Measurements from ENCODE around the gene ADCY10. TPM values are rescaled to one million over a fixed set of nuclear protein-coding genes. Genes with fewer than 3 reads are reported as not detected.
"Not testable (repeated sequence)": the region's sequence is repeated elsewhere in the genome, so short reads cannot be mapped to it uniquely, and the experiment has no call there.

The ADCY10 gene
- total RNA-seq, 3 donors from 2014 or later (not counting 1 experiment from before 2014, with no cell fraction given) = 0.42 to 1.00 TPM; not detected in 1

DNA sequence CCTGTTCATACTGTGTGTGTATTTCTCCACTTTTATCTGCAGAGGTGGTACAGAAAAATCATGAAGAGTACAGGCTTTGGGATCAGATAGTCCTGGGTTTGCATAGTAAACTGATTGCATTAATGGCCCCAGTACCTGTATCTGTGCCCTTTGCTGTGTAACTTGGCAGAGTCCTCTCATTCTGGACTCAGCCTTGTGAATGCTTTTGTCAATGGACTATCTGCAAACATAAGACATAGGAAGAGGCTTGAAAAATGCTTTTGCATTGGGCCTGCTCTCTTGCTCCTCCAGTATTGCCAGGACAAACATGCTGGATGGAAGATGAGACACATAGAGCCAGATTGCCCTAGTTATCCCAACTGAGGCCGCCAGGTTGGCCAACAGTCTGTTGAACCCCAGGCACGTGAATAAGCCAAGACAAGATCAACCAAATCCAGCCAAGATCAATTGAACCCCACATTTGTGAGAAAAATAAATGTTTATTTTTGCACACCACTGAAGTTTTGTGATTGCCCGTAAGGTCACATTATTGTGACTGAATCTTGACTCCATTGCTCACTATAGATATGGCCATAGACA is 37.2 kb downstream of the ADCY10 start:
- H3K4me1 Mint-ChIP-seq = no peaks in the 10 kb centered on the region
- H3K9me3 ChIP-seq (ENCODE audit: control insufficient read depth, insufficient read depth, low read length) = no peaks in the 10 kb centered on the region
- H3K4me3 ChIP-seq (ENCODE audit: low read length) = no peak overlapping the region
- ATAC-seq (no peak), DNase-seq (no peak)
- intact Hi-C loops (cut with micrococcal nuclease) = no loop called here
- no peaks in the 10 kb centered on the region for H3K36me3 Mint-ChIP-seq
- no peaks in the 10 kb centered on the region for H3K27me3 Mint-ChIP-seq (ENCODE audit: low read depth in 2 of 2)
- no peak overlapping the region for H3K27ac Mint-ChIP-seq
- H3K27me3 ChIP-seq (ENCODE audit: control insufficient read depth, insufficient read depth, low read length) = no peaks in the 10 kb centered on the region
- TF ChIP-seq, protein P1, sequence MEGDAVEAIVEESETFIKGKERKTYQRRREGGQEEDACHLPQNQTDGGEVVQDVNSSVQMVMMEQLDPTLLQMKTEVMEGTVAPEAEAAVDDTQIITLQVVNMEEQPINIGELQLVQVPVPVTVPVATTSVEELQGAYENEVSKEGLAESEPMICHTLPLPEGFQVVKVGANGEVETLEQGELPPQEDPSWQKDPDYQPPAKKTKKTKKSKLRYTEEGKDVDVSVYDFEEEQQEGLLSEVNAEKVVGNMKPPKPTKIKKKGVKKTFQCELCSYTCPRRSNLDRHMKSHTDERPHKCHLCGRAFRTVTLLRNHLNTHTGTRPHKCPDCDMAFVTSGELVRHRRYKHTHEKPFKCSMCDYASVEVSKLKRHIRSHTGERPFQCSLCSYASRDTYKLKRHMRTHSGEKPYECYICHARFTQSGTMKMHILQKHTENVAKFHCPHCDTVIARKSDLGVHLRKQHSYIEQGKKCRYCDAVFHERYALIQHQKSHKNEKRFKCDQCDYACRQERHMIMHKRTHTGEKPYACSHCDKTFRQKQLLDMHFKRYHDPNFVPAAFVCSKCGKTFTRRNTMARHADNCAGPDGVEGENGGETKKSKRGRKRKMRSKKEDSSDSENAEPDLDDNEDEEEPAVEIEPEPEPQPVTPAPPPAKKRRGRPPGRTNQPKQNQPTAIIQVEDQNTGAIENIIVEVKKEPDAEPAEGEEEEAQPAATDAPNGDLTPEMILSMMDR (IDR thresholded peaks at IDR 0.05) = no peak
- H3K27ac ChIP-seq (ENCODE audit: low read length) = no peak overlapping the region
- H3K4me3 Mint-ChIP-seq = no peak overlapping the region
- WGBS (ENCODE audit: insufficient coverage) = 100% methylated on average over 3 of the region's 3 CpGs
- no peaks in the 10 kb centered on the region for H3K36me3 ChIP-seq (ENCODE audit: control insufficient read depth, insufficient read depth, low read length)
- H3K4me1 ChIP-seq (ENCODE audit: control insufficient read depth, insufficient read depth, low read length) = no peaks in the 10 kb centered on the region
- no peaks in the 10 kb centered on the region for H3K9me3 Mint-ChIP-seq

DNA sequence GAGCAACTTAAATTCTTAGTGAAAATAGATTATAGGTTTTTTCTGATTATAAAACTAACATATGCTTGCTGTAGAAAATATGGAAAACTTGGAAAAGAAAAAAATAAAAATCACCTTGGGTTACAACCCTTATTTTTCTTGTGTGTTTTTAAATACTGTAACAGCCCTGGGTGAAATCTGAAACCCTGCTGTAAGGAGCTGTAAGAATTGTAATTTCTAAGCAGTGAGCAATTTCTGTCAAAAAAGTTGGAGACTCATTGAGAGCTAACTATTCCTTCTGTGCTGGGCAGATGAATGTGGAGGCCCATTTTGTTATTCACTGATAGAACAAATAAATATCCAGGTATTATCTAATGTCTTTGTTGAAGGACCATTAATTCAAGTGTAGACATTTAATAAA is 42.6 kb downstream of the ADCY10 start:
- no peaks in the 10 kb centered on the region for H3K27me3 ChIP-seq (ENCODE audit: control insufficient read depth, insufficient read depth, low read length)
- intact Hi-C loops (cut with micrococcal nuclease) = no loop called here
- H3K9me3 ChIP-seq (ENCODE audit: control insufficient read depth, insufficient read depth, low read length) = no peaks in the 10 kb centered on the region
- DNase-seq = no peak
- no peak for ATAC-seq
- no peaks in the 10 kb centered on the region for H3K36me3 ChIP-seq (ENCODE audit: control insufficient read depth, insufficient read depth, low read length)
- TF ChIP-seq, protein P1 (IDR thresholded peaks at IDR 0.05) = no peak
- no peaks in the 10 kb centered on the region for H3K4me1 ChIP-seq (ENCODE audit: control insufficient read depth, insufficient read depth, low read length)
- Mint-ChIP-seq H3K4me1 (no peaks in the 10 kb centered on the region), H3K4me3 (no peak overlapping the region), H3K27me3 (ENCODE audit: low read depth in 2 of 2) (no peaks in the 10 kb centered on the region), H3K36me3 (no peaks in the 10 kb centered on the region), H3K27ac (no peak overlapping the region), H3K9me3 (no peaks in the 10 kb centered on the region)
- H3K4me3 ChIP-seq (ENCODE audit: low read length) = no peak overlapping the region
- H3K27ac ChIP-seq (ENCODE audit: low read length) = no peak overlapping the region

DNA sequence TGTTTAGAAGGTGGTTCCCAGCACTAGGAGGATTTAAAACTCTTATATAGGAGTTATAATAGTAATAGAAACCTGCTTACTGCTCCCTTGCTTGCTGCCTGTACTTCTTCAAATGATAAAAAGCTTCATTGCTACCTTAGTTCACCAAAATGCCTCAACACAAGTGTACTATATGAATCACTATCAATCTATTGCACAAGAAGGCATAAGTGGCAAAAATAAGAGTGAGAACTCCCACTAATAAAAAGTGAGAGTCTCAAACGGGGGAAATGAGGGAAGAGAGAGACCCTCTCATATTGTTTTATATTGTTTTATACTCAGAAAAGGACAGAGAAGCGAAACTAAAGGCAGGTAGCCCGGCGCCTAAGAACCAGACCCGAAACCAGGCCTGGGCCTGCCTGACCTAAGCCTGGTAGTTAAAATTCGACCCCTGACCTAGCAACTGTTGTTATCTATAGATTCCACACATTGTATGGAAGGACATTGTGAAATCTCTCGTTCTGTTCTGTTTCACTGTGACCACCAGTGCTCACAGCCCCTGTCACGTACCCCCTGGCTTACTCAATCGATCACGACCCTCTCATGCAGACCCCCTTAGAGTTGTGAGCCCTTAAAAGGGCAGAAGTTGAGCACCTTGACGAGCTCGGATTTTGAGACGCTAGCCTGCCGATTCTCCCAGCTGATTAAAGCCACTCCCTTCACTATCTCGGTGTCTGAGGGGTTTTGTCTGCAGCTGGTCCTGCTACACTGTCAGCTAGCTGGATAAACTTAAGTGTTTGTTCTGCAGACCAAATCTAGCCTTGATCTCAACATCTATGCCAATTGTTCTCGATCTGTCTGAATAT is 44.6 kb downstream of the ADCY10 start:
- H3K36me3 Mint-ChIP-seq; H3K4me3 Mint-ChIP-seq; H3K27ac ChIP-seq (ENCODE audit: low read length); H3K27ac Mint-ChIP-seq; intact Hi-C loops (cut with micrococcal nuclease); H3K4me1 ChIP-seq (ENCODE audit: control insufficient read depth, insufficient read depth, low read length); H3K36me3 ChIP-seq (ENCODE audit: control insufficient read depth, insufficient read depth, low read length); H3K27me3 ChIP-seq (ENCODE audit: control insufficient read depth, insufficient read depth, low read length); H3K4me1 Mint-ChIP-seq; H3K4me3 ChIP-seq (ENCODE audit: low read length); DNase-seq; H3K9me3 Mint-ChIP-seq; ATAC-seq; H3K27me3 Mint-ChIP-seq (ENCODE audit: low read depth in 2 of 2); H3K9me3 ChIP-seq (ENCODE audit: control insufficient read depth, insufficient read depth, low read length): not testable (repeated sequence)
- 85% methylated on average over 15 of the region's 16 CpGs for WGBS (ENCODE audit: insufficient coverage)

DNA sequence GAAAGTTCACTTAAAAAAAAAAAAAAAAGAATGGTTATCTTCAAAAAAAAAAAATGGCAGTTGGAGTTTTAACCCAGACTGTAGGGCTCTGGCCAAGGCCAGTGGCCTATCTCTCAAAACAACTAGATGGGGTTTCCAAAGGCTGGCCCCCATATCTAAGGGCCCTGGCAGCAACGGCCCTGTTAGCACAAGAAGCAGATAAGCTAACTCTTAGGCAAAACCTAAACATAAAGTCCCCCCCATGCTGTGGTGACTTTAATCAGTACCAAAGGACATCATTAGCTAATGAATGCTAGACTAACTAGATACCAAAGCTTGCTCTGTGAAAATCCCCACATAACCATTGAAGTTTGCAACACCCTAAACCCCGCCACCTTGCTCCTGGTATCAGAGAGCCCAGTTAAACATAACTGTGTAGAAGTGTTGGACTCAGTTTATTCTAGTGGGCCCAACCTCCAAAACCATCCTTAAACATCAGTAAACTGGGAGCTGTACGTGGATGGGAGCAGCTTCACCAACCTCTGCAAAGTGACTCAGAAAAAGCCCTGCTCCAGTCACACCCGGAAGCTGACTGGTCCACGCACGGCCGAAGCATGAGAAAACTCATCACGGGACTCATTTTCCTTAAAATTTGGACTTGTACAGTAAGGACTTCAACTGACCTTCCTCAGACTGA is 47.1 kb downstream of the ADCY10 start:
- H3K36me3 ChIP-seq (ENCODE audit: control insufficient read depth, insufficient read depth, low read length); H3K36me3 Mint-ChIP-seq; H3K9me3 Mint-ChIP-seq; H3K4me1 Mint-ChIP-seq; H3K27me3 Mint-ChIP-seq (ENCODE audit: low read depth in 2 of 2); DNase-seq; intact Hi-C loops (cut with micrococcal nuclease); H3K27ac ChIP-seq (ENCODE audit: low read length); H3K9me3 ChIP-seq (ENCODE audit: control insufficient read depth, insufficient read depth, low read length); H3K4me3 ChIP-seq (ENCODE audit: low read length); ATAC-seq; H3K27me3 ChIP-seq (ENCODE audit: control insufficient read depth, insufficient read depth, low read length); H3K4me1 ChIP-seq (ENCODE audit: control insufficient read depth, insufficient read depth, low read length); H3K4me3 Mint-ChIP-seq; H3K27ac Mint-ChIP-seq: not testable (repeated sequence)
- WGBS (ENCODE audit: insufficient coverage) = 87% methylated on average over 3 of the region's 8 CpGs

DNA sequence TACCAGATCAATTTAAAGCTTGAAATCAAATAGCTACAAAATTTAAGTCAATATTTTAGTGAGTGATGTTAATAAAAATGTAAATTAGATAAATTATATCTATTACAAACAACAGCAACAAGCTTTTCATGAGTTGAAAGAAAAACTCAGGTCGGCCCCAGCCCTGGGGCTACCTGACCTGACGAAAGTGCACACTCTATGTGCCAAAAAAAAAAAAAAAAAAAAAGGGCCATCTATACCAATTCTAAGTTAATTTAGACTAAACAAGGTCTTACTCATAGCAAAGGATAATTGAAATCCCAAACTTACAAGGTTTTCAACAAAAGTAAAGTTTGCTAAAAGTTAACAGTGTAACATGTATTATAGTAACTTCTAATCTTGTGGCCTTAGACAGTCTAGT is 47.6 kb downstream of the ADCY10 start:
- H3K27ac ChIP-seq (ENCODE audit: low read length); H3K27me3 Mint-ChIP-seq (ENCODE audit: low read depth in 2 of 2); H3K9me3 ChIP-seq (ENCODE audit: control insufficient read depth, insufficient read depth, low read length); H3K4me3 ChIP-seq (ENCODE audit: low read length); intact Hi-C loops (cut with micrococcal nuclease); H3K27me3 ChIP-seq (ENCODE audit: control insufficient read depth, insufficient read depth, low read length); ATAC-seq; H3K9me3 Mint-ChIP-seq; H3K4me3 Mint-ChIP-seq; H3K4me1 Mint-ChIP-seq; DNase-seq; H3K36me3 Mint-ChIP-seq; H3K4me1 ChIP-seq (ENCODE audit: control insufficient read depth, insufficient read depth, low read length); H3K36me3 ChIP-seq (ENCODE audit: control insufficient read depth, insufficient read depth, low read length); H3K27ac Mint-ChIP-seq: not testable (repeated sequence)
- WGBS (ENCODE audit: insufficient coverage) = 84% methylated on average over 2 of the region's 2 CpGs

DNA sequence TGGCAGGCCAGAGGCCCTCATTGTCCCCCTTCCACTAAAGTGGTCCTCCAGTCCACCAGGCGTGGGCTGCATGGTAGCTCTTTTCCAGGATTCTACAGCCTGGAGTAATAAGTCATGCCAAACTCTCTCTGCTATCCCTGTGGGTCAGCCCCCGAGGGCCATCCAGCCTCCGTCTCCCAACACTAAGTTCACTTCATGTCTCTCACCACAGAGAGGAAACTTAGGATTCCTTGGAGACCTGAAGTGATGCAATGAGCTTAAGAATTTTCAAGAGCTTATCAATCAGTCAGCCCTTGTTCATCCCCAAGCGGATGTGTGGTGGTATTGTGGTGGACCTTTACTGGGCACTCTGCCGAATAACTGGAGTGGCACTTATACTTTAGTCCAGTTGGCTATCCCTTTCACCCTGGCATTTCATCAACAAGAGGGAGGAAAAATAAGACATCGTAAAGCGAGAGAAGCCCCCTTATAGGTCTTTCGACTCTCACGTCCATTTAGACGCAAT is 48.1 kb downstream of the ADCY10 start:
- H3K27ac Mint-ChIP-seq; DNase-seq; H3K9me3 Mint-ChIP-seq; H3K36me3 Mint-ChIP-seq; H3K4me1 ChIP-seq (ENCODE audit: control insufficient read depth, insufficient read depth, low read length); H3K4me3 Mint-ChIP-seq; H3K27me3 ChIP-seq (ENCODE audit: control insufficient read depth, insufficient read depth, low read length); H3K27me3 Mint-ChIP-seq (ENCODE audit: low read depth in 2 of 2); H3K27ac ChIP-seq (ENCODE audit: low read length); H3K9me3 ChIP-seq (ENCODE audit: control insufficient read depth, insufficient read depth, low read length); H3K36me3 ChIP-seq (ENCODE audit: control insufficient read depth, insufficient read depth, low read length); ATAC-seq; intact Hi-C loops (cut with micrococcal nuclease); H3K4me1 Mint-ChIP-seq; H3K4me3 ChIP-seq (ENCODE audit: low read length): not testable (repeated sequence)
- 97% methylated on average over 9 of the region's 10 CpGs for WGBS (ENCODE audit: insufficient coverage)

Data from natural killer cell (primary cell).